Superior temporal gyrus (tissue), 1 donor: ENCODE measurements around the gene KIF5A.

Experiments
- DNase-seq: peaks from one replicate; pipeline ENCODE4 v3.0.0-alpha.2; 2016; ENCODE audit errors: extremely low spot score

Gene KIF5A

GRCh38 chr12:57535764-57536596 lies 13.9 kb upstream of the KIF5A start:
- no peak for DNase-seq

GRCh38 chr12:57536597-57536942 lies 13.3 kb upstream of the KIF5A start:
- no peak for DNase-seq

GRCh38 chr12:57539134-57539768 lies 10.6 kb upstream of the KIF5A start:
- no peak for DNase-seq

- DNase-seq, result no peak
Observed at GRCh38 chr12:57541001-57541400, 8.8 kb upstream of the KIF5A start.

- DNase-seq, result no peak
Observed at GRCh38 chr12:57541717-57542116, 8.1 kb upstream of the KIF5A start.

- DNase-seq, result peak; percentile 59
Observed at GRCh38 chr12:57543581-57543980, 6.3 kb upstream of the KIF5A start.

GRCh38 chr12:57545809-57546437 lies 3.9 kb upstream of the KIF5A start:
- no peak for DNase-seq

- DNase-seq, result no peak
Observed at GRCh38 chr12:57546438-57547287, 3.2 kb upstream of the KIF5A start, which contains the start of gene DCTN2. Gene DCTN2 (minus strand): TSS chr12:57547192. CDS start chr12:57547063, 129 bp downstream.

GRCh38 chr12:57547288-57548012 lies 2.4 kb upstream of the KIF5A start:
- DNase-seq, result peak; percentile 98

- DNase-seq, result no peak
Observed at GRCh38 chr12:57548013-57548315, 1.9 kb upstream of the KIF5A start.

GRCh38 chr12:57548488-57548887 lies 1.4 kb upstream of the KIF5A start:
- DNase-seq, result no peak

- DNase-seq, result no peak
Observed at GRCh38 chr12:57549203-57549908, 488 bp upstream of the KIF5A start.

- DNase-seq, result no peak
Observed at GRCh38 chr12:57550641-57551549, 1.1 kb downstream of the KIF5A start.

GRCh38 chr12:57551637-57552305 lies 1.9 kb downstream of the KIF5A start:
- no peak for DNase-seq

GRCh38 chr12:57552306-57552651 lies 2.4 kb downstream of the KIF5A start:
- no peak for DNase-seq

- no peak for DNase-seq
Observed at GRCh38 chr12:57552835-57553313, 3.0 kb downstream of the KIF5A start.

- DNase-seq, result no peak
Observed at GRCh38 chr12:57553343-57554202, 3.7 kb downstream of the KIF5A start.

GRCh38 chr12:57554453-57554852 lies 4.6 kb downstream of the KIF5A start:
- no peak for DNase-seq
